GM23338 (cell line): ENCODE results near the gene COG7. TPM values are rescaled to one million over a fixed set of nuclear protein-coding genes. Genes with fewer than 3 reads are reported as not detected.

Source experiments
- ATAC-seq: fragments of 200-7000 bp; cut with Tn5 transposase; 3 replicates; pipeline ENCODE4 v1.9.1; 2020
- DNase-seq: peaks from one replicate; pipeline ENCODE4 v3.0.0-alpha.2; 2015; ENCODE audit warnings: low spot score
- H2AFZ ChIP-seq: fragments of 200-600 bp; sonication (generic); 2 replicates; pipeline ENCODE4 v1.8.0; 2016; ENCODE audit warnings: antibody characterized with exemption, mild to moderate bottlenecking, moderate library complexity
- H3F3A ChIP-seq: fragments of 200-600 bp; sonication (generic); replicated peaks from 2 replicates; pipeline ENCODE4 v1.8.0; 2017; ENCODE audit warnings: antibody characterized with exemption, mixed run types, low read depth
- H3K27ac ChIP-seq: fragments of 200-600 bp; sonication (generic); 2 replicates; pipeline ENCODE4 v1.6.1; 2016; ENCODE audit warnings: low read depth
- H3K27me3 ChIP-seq: fragments of 200-600 bp; sonication (generic); 2 replicates; pipeline ENCODE4 v1.8.0; 2016; ENCODE audit warnings: mild to moderate bottlenecking, mixed run types, moderate library complexity; ENCODE audit not compliant: insufficient read depth
- H3K36me3 ChIP-seq: fragments of 200-600 bp; sonication (generic); 2 replicates; pipeline ENCODE4 v1.8.0; 2016; ENCODE audit warnings: mild to moderate bottlenecking; ENCODE audit not compliant: insufficient read depth
- H3K4me1 ChIP-seq: fragments of 200-600 bp; sonication (generic); 2 replicates; pipeline ENCODE4 v1.8.0; 2016; ENCODE audit warnings: mild to moderate bottlenecking, moderate library complexity; ENCODE audit not compliant: insufficient read depth
- H3K4me2 ChIP-seq: fragments of 200-600 bp; sonication (generic); 2 replicates; pipeline ENCODE4 v1.7.1; 2017; ENCODE audit warnings: mixed run types
- H3K4me3 ChIP-seq: fragments of 200-600 bp; sonication (generic); 2 replicates; pipeline ENCODE4 v1.6.1; 2016; ENCODE audit warnings: mixed run types
- H3K79me2 ChIP-seq: fragments of 200-600 bp; sonication (generic); replicated peaks from 2 replicates; pipeline ENCODE4 v1.8.0; 2017; ENCODE audit warnings: mild to moderate bottlenecking; ENCODE audit not compliant: insufficient read depth
- H3K9me2 ChIP-seq: fragments of 200-600 bp; sonication (generic); 2 replicates; pipeline ENCODE4 v1.8.0; 2017; ENCODE audit not compliant: insufficient read depth
- H4K20me1 ChIP-seq: fragments of 200-600 bp; sonication (generic); replicated peaks from 2 replicates; pipeline ENCODE4 v1.8.0; 2017; ENCODE audit warnings: mild to moderate bottlenecking; ENCODE audit not compliant: insufficient read depth
- H3K27ac Mint-ChIP-seq: 2 replicates; pipeline ENCODE4 v1.8.0; 2020; ENCODE audit warnings: inconsistent platforms, mild to moderate bottlenecking, moderate library complexity, mixed read lengths
- H3K27me3 Mint-ChIP-seq: 3 replicates; pipeline ENCODE4 v1.8.0; 2022; ENCODE audit warnings: low read depth, mild to moderate bottlenecking, moderate library complexity, mixed read lengths, inconsistent platforms; ENCODE audit not compliant: insufficient read depth, poor library complexity
- H3K36me3 Mint-ChIP-seq: 3 replicates; pipeline ENCODE4 v1.8.0; 2021; ENCODE audit warnings: low read depth, mild to moderate bottlenecking, inconsistent platforms, moderate library complexity, mixed read lengths
- H3K4me1 Mint-ChIP-seq: 3 replicates; pipeline ENCODE4 v1.8.0; 2020; ENCODE audit warnings: mild to moderate bottlenecking, inconsistent platforms, mixed read lengths
- H3K4me3 Mint-ChIP-seq: 3 replicates; pipeline ENCODE4 v1.8.0; 2021; ENCODE audit warnings: moderate library complexity, mild to moderate bottlenecking, inconsistent platforms, mixed read lengths
- H3K9me3 Mint-ChIP-seq: 3 replicates; pipeline ENCODE4 v1.8.0; 2020; ENCODE audit warnings: moderate library complexity, mild to moderate bottlenecking, inconsistent platforms, mixed read lengths
- EZH2 ChIP-seq: fragments of 200-600 bp; sonication (generic); IDR thresholded peaks from one replicate; pipeline ENCODE4 v1.8.0; 2017; ENCODE audit warnings: antibody characterized with exemption, mild to moderate bottlenecking, low read depth; ENCODE audit not compliant: unreplicated experiment
- EZH2phosphoT487 ChIP-seq: fragments of 200-600 bp; sonication (generic); IDR thresholded peaks from one replicate; pipeline ENCODE4 v1.8.1; 2018; ENCODE audit warnings: antibody characterized with exemption; ENCODE audit not compliant: unreplicated experiment
- REST ChIP-seq: IDR thresholded peaks from one replicate; pipeline ENCODE4 v1.6.1; 2018; ENCODE audit warnings: antibody characterized with exemption; ENCODE audit not compliant: unreplicated experiment
- ZNF331 ChIP-seq: fragments of 250-450 bp; sonication (Bioruptor Pico); IDR thresholded peaks from 2 replicates; pipeline ENCODE4 v1.5.0; 2020; ENCODE audit warnings: low read depth, mild to moderate bottlenecking, moderate library complexity
- polyA plus RNA-seq: library from polyadenylated mRNA; unstranded; fragments of >200 nt; fragmentation: Nextera tagmentation; extraction: Ambion mirVana; gene quantifications from 2 replicates; pipeline ENCODE4 v1.2.1, GENCODE V29; 2016
- total RNA-seq: library from RNA; depleted of rRNA; stranded (reverse); fragments of >200 nt; shearing (Covaris generic); gene quantifications from 2 replicates; pipeline ENCODE4 v1.2.3, GENCODE V29; 2014
- TF ChIP-seq, protein P1 (sequence below): fragments of 250-450 bp; sonication (Bioruptor Pico); IDR thresholded peaks from 2 replicates; pipeline ENCODE4 v1.5.0; 2020; ENCODE audit warnings: mild to moderate bottlenecking, moderate library complexity

Gene COG7
- total and polyA plus RNA-seq, 2 experiments from 2014 or later = 9.2 to 20.0 TPM

- TF ChIP-seq, protein P1, sequence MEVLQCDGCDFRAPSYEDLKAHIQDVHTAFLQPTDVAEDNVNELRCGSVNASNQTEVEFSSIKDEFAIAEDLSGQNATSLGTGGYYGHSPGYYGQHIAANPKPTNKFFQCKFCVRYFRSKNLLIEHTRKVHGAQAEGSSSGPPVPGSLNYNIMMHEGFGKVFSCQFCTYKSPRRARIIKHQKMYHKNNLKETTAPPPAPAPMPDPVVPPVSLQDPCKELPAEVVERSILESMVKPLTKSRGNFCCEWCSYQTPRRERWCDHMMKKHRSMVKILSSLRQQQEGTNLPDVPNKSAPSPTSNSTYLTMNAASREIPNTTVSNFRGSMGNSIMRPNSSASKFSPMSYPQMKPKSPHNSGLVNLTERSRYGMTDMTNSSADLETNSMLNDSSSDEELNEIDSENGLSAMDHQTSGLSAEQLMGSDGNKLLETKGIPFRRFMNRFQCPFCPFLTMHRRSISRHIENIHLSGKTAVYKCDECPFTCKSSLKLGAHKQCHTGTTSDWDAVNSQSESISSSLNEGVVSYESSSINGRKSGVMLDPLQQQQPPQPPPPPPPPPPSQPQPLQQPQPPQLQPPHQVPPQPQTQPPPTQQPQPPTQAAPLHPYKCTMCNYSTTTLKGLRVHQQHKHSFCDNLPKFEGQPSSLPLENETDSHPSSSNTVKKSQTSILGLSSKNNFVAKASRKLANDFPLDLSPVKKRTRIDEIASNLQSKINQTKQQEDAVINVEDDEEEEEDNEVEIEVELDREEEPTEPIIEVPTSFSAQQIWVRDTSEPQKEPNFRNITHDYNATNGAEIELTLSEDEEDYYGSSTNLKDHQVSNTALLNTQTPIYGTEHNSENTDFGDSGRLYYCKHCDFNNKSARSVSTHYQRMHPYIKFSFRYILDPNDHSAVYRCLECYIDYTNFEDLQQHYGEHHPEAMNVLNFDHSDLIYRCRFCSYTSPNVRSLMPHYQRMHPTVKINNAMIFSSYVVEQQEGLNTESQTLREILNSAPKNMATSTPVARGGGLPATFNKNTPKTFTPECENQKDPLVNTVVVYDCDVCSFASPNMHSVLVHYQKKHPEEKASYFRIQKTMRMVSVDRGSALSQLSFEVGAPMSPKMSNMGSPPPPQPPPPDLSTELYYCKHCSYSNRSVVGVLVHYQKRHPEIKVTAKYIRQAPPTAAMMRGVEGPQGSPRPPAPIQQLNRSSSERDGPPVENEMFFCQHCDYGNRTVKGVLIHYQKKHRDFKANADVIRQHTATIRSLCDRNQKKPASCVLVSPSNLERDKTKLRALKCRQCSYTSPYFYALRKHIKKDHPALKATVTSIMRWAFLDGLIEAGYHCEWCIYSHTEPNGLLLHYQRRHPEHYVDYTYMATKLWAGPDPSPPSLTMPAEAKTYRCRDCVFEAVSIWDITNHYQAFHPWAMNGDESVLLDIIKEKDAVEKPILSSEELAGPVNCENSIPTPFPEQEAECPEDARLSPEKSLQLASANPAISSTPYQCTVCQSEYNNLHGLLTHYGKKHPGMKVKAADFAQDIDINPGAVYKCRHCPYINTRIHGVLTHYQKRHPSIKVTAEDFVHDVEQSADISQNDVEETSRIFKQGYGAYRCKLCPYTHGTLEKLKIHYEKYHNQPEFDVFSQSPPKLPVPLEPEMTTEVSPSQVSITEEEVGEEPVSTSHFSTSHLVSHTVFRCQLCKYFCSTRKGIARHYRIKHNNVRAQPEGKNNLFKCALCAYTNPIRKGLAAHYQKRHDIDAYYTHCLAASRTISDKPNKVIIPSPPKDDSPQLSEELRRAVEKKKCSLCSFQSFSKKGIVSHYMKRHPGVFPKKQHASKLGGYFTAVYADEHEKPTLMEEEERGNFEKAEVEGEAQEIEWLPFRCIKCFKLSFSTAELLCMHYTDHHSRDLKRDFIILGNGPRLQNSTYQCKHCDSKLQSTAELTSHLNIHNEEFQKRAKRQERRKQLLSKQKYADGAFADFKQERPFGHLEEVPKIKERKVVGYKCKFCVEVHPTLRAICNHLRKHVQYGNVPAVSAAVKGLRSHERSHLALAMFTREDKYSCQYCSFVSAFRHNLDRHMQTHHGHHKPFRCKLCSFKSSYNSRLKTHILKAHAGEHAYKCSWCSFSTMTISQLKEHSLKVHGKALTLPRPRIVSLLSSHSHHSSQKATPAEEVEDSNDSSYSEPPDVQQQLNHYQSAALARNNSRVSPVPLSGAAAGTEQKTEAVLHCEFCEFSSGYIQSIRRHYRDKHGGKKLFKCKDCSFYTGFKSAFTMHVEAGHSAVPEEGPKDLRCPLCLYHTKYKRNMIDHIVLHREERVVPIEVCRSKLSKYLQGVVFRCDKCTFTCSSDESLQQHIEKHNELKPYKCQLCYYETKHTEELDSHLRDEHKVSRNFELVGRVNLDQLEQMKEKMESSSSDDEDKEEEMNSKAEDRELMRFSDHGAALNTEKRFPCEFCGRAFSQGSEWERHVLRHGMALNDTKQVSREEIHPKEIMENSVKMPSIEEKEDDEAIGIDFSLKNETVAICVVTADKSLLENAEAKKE = no peak
Observed at GRCh38 chr16:23496821-23497542, 44.0 kb upstream of the COG7 start (continued).

- H2AFZ ChIP-seq = no peak overlapping the region
- H4K20me1 ChIP-seq = peaks cover 51% of the 10 kb centered on the region
- peaks cover 2% of the 10 kb centered on the region for H3K27me3 Mint-ChIP-seq
- H3K27ac ChIP-seq = 0 out of 2 replicates have a peak overlapping the region, but pooled peaks have one; percentile 59
- peaks cover 58% of the 10 kb centered on the region for H3K36me3 Mint-ChIP-seq
- no peaks in the 10 kb centered on the region for H3F3A ChIP-seq
- DNase-seq (no peak), ATAC-seq (no peak)
- no peak overlapping the region for H3K27ac Mint-ChIP-seq
- no peak overlapping the region for H3K4me3 ChIP-seq
- H3K9me3 Mint-ChIP-seq = no peaks in the 10 kb centered on the region
- peaks cover 12% of the 10 kb centered on the region; the same call in 2 of the 3 replicates for H3K4me1 Mint-ChIP-seq
- no peak for TF ChIP-seq EZH2
- TF ChIP-seq REST = no peak
- TF ChIP-seq EZH2phosphoT487 = no peak
- TF ChIP-seq ZNF331 (CRISPR knock-in tag) = no peak
- no peaks in the 10 kb centered on the region for H3K4me1 ChIP-seq
- no peak overlapping the region for H3K4me3 Mint-ChIP-seq
- no peaks in the 10 kb centered on the region for H3K27me3 ChIP-seq
- H3K9me2 ChIP-seq = no peaks in the 10 kb centered on the region
- H3K4me2 ChIP-seq = no peak overlapping the region
- peaks cover 45% of the 10 kb centered on the region for H3K36me3 ChIP-seq
- H3K79me2 ChIP-seq = peaks cover 49% of the 10 kb centered on the region
Observed at GRCh38 chr16:23495671-23496070, 42.7 kb upstream of the COG7 start.
